Measurements from ENCODE around the gene NAA11.

DNA sequence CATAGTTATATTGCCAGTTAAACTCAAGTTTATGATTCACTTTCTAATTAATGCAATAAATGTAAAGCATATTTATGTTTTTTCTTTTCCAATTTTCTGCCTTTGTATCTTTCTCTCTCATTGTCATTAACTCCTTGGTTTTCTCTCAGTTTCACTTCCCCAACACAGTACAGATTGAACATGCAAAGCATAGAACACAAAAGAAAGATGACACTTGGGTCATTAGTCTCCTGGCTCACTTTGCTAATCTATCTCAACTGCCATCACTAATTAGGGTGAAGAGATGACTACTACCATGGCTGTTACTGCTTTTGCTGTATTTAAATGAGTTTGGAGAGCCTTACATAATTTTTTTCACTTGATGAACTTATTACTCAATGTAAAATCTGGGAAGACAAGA, 12.3 kb upstream of the NAA11 start:
- TF ChIP-seq, protein P1, sequence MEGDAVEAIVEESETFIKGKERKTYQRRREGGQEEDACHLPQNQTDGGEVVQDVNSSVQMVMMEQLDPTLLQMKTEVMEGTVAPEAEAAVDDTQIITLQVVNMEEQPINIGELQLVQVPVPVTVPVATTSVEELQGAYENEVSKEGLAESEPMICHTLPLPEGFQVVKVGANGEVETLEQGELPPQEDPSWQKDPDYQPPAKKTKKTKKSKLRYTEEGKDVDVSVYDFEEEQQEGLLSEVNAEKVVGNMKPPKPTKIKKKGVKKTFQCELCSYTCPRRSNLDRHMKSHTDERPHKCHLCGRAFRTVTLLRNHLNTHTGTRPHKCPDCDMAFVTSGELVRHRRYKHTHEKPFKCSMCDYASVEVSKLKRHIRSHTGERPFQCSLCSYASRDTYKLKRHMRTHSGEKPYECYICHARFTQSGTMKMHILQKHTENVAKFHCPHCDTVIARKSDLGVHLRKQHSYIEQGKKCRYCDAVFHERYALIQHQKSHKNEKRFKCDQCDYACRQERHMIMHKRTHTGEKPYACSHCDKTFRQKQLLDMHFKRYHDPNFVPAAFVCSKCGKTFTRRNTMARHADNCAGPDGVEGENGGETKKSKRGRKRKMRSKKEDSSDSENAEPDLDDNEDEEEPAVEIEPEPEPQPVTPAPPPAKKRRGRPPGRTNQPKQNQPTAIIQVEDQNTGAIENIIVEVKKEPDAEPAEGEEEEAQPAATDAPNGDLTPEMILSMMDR (conservative IDR thresholded peaks at IDR 0.05 in 1 of 2, IDR thresholded peaks at IDR 0.05 in 1 of 2; ENCODE audit: extremely low read depth in 1 of 2, insufficient read depth in 1 of 2, low read depth in 1 of 2, low read length in 2 of 2), result no peak
- no peak for TF ChIP-seq EZH2 (IDR thresholded peaks at IDR 0.05; ENCODE audit: borderline replicate concordance, low read length)
